Ecto neural progenitor cell (in vitro differentiated cells): Measurements from ENCODE around the gene SLC1A4.
"Not testable (repeated sequence)": the region's sequence is repeated elsewhere in the genome, so short reads cannot be mapped to it uniquely, and the experiment has no call there.

Experiments used
- DNase-seq: peaks from one replicate; pipeline ENCODE4 v3.0.0-alpha.2; 2018; ENCODE audit warnings: low spot score

Gene SLC1A4

DNA sequence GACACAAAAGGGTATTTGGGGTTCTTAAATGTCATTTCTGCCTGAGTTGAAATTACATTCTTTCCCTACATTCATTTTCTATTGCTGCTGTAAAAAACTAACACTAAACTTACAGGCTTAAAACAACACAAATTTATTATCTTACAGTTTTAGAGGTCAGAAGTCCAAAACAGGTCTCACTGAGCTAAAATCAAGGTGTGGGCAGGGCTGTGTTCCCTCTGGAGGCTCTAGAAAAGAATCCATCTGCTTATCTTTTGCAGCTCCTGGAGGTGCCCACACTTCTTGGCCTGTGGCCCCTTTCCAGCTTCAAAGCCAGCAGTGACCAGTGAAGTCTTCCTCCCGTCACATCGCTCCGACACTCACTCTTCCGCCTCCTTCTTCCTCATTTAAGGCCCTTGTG is 23.2 kb upstream of the SLC1A4 start:
- DNase-seq: no peak

DNA sequence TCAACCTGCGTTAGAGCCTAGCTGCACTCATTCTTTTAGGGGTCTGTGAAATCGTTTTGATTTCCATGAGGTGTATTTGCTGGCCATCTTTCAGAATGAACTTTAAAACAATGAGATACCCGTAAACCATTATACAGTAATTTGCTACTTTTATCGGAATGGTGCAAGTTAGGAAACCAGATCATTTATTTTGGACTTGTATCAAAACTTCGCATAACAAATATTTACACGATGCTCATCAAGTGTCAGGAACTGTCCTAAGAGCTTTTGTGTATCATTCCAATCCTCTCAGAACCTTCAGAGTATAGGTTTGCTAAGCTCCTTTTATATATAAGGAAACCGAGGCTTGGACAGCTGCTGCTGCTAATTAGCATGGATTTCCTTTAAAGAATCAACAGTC is 22.4 kb upstream of the SLC1A4 start:
- no peak for DNase-seq

DNA sequence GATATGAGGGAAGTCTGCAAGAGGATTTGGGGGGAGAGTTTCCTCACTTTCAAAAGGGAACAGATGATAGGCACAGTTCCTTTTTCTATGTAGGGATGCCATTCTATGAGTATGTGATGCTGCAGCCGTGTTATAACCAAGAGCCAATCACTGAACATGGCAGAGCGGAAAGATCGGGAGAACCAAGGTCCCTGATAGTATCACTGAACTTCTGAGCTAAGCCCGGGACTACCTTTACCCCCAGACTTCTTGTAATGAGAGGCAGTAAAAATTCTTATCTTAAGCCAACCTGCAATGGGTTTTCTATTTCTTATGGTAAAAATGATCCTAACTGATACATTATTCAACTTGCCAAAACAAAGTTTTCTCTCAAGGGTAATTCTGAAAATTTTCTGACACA is 21.6 kb upstream of the SLC1A4 start:
- DNase-seq: no peak

DNA sequence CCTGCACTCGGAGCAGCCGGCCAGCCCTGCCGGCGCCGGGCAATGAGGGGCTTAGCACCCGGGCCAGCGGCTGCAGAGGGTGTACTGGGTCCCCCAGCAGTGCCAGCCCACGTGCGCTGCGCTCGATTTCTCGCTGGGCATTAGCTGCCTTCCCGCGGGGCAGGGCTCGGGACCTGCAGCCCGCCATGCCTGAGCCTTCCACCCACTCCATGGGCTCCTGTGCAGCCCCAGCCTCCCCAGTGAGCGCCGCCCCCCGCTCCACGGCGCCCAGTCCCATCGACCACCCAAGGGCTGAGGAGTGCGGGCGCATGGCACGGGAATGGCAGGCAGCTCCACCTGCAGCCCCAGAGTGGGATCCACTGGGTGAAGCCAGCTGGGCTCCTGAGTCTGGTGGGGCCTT is 20.1 kb upstream of the SLC1A4 start:
- not testable (repeated sequence) for DNase-seq

DNA sequence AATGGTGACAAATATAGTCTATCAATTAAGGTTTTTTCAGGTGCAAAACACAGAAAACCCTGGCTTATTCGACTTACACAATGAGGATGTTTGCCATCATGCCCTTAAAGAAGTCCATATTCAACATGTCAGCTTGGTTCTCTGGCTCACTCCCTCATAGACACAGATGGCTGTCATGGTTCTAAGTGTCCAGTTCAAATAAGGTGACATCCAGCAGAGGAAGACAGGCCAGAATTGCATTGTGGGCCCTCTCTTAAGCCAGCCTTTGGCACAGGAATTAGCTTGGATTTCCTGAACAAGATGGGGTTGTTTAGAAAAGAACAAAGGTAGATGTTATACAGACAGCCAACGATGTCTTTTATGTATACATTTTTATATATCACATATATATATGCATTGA is 18.7 kb upstream of the SLC1A4 start:
- no peak for DNase-seq

DNA sequence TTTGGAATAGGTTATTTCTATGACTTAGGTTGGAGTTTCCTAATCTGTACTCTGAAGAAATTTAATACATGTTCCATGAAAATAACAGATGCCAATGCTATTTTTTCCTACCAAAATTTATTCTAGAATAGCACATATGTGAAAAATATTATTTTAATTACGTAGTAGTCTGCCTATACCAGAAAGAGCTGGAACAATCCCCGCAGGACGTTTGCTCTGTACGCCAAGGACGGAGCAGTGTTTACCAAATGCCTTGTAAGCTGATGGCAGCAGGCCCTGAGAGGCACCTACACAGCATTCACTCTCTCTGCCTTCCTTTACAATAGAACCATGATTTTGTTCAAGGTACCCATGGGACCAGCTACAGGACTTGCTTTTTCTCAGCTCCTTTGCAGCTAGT is 16.8 kb upstream of the SLC1A4 start:
- DNase-seq: no peak

DNA sequence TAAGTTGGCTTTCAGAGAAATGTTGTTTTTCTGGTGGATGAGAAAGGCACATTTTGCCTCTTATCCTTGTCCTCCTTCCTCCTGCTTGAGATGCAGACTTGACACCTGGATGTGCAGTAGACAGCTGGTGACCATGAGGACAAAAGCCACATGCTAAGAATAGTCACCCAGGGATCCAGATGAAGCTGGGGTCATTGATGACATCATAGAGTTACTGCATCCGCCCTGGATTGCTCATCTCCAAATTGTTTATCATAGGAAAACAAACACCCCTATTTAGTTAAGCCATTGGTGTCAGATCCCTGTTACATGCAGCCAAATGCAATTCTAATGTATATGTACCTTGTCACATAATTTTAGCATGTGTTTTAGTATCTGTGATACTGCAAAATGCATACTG is 16.3 kb upstream of the SLC1A4 start:
- no peak for DNase-seq

DNA sequence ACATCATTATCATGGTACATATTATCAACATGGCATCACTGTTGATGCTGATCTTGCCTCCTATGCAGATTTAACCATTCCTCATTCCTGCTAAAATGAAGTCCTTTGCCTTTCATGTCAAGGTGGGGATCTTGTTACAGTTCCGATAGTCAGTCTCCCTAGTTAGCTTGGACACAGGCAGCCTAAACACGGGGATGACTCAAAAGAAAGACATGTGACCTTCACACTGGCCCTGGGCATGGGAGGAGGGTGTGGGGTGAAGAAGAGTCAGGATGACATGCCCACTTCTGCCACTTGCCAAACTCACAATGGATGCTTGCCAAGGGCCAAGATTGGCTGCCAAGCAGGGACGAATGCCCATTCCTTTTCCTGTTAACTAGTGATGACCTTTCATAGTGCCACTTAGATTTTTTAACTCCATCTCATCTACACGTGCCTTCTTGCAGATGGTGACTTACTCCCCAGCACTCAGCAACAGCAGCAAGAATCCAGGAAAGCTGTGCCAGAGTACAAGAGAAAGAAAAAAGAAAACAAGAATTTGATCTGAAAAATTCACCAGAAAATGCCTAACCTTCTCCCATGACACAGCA is 13.9 kb upstream of the SLC1A4 start:
- DNase-seq: no peak

DNA sequence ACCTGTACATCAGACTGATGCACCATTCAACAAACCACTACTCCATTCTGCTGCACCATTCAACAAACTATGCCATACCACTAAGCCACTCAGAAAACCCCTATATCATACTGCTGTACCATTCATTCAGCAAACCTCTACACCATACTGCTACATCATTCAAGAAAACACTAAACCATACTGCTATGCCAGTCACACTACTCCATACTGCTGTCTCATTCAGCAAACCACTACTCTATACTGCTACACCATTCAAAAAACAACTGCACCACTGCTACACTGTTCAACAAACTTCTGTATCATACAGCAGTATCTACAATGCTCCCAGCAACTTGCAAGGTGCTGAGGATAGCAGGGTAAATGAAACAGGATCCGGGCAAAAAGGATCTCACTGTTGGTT is 12.9 kb upstream of the SLC1A4 start:
- DNase-seq: no peak

DNA sequence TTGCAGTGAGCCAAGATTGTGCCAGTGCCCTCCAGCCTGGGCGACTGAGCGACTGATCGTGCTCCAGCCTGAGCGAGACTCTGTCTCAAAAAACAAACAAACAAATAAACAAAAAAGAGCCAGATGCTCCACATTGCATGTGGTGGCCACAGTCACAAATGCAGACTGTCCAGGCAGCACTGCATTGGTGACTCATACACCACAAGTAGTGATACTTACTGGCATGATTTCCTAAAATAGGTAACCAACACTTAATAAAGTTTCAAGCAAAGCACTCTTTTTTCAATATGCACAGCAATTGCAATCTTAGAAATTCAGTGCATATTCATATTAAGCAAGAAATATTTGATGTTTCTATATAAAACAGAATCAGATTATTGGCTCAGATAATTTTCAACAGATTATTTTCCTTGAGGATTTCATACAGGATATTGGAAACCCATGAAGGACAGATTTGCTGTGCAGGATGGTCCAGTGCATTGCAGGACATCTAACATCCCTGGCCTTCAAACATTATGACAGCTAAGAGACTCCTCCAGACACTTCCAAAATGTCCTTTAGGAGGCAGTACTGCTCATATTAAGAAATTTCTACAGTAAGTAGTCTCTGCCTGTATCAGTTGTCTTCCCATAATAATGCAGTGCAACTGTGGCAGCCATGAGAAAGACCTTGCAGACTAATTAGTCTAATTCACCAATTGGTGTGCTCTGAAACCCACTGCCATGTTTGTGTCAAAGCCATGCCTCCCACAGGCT is 10.5 kb upstream of the SLC1A4 start:
- no peak for DNase-seq

DNA sequence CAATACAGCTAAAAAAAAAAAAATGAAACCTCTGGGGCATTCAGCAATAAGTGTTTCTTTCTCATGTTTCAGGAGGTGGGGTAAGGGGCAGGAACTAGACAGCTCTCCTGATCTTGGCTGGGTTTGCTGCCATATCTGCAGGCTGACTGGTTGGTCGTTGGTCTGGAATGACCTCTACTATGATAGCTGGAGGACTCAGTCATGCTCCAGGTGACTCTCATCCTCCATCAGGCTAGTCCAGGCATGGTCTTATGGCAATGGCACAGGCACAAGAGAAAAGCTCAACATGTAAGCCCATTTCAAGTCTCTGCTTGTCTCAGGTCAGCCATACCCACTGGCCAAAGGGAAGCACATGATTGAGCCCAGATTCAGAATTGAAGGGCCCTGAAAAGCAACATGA is 9.5 kb upstream of the SLC1A4 start:
- no peak for DNase-seq

DNA sequence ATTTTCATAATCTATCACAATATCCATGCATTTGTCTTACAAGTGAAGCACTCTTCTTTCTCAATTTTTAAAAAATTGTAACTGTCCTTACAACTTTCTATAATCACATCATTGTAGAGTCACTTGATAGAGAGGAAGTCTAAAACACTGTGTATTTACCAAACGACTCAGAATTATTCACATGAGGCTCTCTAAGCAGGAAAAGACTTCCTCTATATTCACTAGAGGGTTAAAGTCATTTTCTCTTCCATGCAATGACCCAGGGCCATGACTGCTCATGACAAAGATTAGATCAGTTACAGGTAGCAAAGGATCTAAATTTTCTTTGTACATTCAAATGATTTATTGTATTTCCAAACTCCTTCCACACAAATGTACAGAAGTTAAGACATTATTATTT is 9.0 kb upstream of the SLC1A4 start:
- no peak for DNase-seq

DNA sequence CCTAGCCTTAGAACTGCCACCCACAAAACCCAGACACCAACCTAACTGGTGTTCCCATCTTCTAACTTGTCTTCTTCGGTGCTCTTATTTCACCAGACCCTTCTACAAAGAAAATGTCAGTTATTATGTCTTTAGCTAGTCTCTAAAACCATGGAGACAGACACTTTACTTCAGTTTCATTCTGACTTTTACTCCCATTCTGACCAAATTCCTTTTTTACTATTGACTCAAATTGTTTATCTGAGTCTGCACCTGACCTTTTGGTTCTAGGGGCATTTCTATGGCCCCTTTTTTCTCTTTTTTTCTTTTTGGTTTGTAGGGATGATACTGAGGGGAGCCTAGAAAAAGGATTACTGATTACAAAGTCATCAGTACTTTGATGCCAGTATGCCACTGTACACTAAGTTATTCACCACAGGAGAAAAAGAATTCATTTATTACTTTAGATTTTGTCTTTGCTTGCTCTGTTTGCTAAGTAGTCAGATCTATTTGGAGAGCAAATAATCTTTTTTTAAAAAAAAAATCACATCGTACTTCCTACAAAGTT is 6.8 kb upstream of the SLC1A4 start:
- DNase-seq: no peak

DNA sequence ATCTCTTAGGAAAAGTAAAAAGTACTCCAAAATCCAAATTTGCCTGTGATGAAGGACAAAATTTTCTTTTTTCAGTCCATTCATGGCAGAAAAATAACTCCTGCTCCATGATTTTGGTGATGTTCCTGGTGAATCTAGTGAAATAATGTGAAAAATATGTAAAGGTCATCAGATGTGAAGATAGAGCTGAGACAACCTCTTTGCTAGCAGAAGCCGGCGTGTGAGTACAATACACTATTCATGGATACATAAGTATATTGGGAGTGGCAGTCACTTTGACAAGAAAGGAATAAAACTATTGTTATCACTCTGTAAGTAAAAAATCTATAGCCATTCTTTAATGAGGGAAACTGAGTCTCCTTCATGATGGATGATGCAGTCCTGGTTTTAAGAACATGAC is 6.3 kb upstream of the SLC1A4 start:
- no peak for DNase-seq

DNA sequence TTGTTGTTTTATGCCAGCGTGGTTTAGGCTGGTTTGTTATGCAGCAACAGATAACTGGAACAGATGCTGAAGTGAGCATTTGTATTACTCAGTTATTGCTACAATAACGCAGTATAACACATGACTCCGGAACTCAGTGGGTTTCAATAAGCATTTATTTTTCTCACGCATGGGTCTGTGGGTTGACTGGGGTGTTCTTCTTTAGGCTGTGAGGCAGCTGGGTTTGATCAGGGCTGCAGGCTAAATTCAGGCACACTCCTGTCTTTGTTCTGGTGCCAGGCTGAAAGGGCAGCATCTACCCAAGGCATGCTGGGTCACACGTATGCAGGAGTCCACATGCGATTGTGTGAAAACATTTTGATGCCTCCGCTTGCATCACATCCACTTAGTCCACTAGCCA is 3.8 kb upstream of the SLC1A4 start:
- no peak for DNase-seq

DNA sequence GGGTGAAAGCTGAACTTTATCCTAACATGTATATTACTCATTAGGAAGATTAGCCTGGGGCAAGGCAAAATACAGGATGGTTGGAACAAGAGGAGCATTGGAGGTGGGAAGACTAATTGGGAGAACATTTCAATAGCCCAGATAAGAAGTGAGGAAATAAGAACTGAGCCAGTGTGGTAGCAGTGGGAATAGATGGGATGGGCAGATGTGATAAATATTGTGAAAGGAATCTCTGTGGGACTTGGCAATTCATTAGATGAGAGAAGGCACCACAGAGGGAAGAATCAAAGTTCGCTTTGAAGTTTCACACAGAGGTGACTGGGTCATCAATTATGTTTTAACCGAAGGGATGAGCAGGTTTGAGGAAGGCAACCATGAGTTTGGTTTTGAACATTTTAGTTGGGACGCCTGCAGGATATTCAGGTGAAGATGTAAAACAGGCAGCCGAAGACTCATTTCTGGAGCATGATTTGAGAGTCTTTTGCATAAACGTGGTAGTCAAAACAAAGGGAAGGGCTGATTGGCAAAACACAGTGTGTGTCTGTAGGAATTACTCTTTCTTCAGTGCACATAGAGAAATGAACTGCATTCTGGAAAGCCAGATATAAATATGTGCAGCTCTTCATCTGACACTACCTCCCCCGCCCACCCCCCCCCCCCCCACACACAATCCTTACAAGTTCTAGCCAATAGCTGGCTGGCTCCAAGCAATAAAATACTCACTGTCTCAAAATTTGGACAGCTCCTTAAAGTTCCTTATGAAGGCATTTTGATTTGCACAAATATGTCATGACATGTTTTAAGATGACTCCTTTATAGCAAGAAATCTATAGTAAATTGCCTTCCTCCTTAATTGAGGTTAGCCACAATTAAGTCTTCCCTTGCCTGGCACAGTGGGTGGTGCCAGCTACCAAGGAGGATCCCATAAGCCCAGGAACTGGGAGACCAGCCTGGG is 1.9 kb upstream of the SLC1A4 start:
- DNase-seq: no peak

DNA sequence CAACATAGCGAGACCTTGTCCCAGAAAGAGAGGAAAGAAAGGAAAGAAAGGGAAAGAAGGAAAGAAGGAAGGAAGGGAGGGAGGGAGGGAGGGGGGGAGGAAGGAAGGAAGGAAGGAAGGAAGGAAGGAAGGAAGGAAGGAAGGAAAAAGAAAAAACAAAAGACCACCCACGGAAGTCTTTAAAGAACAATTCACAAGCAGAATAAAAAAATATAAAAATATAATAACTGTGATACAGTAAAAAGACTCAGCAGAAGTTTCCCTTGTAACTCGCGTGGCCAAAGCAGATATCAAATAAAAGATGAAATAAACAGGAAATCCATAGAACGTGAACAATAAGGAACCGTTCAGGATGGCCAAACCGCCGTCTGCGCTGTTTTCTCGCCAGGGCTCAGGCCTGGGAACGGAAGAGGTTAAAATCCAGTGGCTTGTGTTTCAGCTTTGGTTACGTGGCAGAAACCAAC is 1.2 kb upstream of the SLC1A4 start:
- DNase-seq: no peak

DNA sequence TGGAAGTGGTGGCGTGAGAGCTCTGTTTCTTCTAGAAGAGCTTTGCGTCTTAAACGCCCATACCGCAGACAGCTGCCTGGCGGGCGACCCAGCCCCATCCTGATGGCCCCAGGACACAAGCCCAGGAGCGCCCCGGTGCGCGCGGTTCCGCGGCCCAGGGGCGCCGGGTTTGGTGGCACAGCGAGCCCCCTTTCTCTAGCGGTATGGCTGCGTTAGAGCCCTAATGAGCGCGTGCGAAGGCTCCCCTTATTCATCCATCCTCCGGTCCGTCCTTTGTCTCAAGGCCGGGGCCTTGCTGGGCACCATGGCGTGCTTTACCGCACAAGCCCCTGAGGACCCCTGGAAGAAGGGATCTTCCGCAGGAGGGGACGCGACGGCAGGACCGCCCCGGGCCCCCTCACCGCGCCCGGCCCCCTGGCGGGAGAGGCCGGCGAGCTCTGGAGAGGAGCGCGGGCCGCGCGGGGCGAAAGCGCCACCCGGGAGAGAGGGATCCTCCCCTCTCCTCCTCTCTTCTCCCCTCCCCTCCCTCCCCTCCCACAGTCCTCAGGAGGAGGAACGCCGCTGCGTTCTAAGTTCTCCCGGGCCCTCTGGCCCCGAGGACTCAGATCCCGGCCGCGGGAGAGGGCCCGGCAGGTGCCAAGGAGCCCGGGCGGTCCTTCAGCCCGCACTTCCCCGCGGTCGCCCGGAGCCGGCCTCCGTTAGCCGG is 626 bp upstream of the SLC1A4 start:
- DNase-seq: peak; percentile 77

DNA sequence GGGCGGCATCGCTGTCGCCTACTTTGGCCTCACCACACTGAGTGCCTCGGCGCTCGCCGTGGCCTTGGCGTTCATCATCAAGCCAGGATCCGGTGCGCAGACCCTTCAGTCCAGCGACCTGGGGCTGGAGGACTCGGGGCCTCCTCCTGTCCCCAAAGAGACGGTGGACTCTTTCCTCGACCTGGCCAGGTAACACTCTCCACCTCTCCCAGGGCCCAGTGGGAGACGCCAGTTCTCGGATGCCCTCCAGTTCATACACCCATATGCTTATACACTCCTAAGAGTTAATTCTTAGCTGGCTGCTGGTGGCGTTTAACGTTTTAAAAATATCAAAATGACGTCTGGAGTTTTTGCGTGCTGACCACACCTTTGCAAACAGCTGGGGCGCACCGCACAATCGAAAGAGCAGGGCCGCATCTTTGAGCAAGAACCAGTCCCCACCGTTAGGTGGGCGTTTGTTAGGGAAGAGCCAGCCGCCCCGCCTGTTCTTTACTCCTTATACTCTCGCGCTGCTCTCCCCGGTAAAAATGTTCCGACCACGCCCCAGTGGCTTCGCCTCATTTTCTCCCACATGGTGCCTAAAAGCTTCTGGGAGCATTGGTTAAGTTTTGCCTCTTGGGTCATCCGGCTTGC is 899 bp downstream of the SLC1A4 start:
- no peak for DNase-seq

DNA sequence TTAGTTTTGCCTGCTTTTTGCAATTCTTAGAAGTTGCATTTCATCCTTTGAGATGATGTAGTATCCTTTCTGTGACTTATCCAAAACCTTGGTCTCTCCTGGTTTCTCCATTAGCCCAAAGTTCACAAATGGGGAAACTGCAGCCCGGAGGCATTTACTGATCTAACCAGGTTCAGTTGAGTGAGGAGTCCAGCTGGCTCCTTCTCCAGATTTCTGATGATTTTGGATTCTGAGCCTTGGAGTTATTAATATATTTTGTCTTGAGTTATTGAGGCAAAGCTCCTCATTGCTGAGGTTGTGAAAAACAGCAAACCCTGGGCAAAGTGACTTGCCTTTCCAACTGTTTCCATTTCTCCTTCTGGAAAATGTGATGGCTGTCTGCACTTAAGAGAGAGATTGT is 1.7 kb downstream of the SLC1A4 start:
- no peak for DNase-seq

DNA sequence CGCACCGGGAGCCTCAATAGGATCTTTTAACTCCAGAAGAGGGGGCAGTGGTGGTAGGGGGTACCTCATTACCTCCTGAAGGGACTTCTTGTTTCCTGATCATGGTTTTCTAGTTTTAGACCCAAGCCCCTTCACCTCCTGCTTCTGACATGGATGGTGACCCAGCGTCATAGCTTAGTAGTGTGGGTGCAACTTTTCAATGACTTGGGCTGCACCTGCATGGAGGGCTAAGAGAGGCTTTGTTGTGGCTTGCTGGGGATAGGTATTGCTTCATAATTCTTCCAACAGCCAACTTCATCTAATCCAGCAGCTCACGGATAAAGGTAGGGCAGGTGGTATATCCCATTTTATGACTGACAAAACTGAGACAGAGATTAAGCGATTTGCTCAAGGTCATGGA is 3.0 kb downstream of the SLC1A4 start:
- DNase-seq: no peak

DNA sequence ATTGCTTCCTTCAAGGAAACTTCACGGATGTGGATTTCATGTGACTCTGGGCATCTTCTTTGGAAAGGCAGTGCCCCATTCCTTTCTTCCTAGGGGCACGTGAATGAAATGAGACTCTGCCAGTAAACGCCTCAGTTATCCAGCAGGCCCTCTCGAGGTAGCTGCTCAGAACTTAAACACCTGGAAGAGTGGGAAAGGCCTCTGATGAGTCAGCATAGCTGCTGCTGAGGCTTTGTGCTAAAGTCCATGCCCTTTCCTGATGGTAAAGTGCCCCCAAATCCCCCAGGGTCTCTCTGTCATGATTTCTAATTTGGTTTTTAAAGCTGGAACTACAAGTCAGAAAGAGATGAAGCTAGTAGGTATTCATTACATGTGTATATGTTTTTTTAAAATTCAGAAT is 3.8 kb downstream of the SLC1A4 start:
- DNase-seq: no peak
